GM12873 (cell line): Measurements from ENCODE around the gene STX3.

ENCODE experiments used
- CTCF ChIP-seq: IDR thresholded peaks from 2 replicates; pipeline ENCODE4 v1.5.1; 2012; ENCODE audit warnings: low read depth, mild to moderate bottlenecking, moderate library complexity, low read length, control low read depth; ENCODE audit not compliant: insufficient read depth; ENCODE audit errors: missing control alignments

Gene STX3

DNA sequence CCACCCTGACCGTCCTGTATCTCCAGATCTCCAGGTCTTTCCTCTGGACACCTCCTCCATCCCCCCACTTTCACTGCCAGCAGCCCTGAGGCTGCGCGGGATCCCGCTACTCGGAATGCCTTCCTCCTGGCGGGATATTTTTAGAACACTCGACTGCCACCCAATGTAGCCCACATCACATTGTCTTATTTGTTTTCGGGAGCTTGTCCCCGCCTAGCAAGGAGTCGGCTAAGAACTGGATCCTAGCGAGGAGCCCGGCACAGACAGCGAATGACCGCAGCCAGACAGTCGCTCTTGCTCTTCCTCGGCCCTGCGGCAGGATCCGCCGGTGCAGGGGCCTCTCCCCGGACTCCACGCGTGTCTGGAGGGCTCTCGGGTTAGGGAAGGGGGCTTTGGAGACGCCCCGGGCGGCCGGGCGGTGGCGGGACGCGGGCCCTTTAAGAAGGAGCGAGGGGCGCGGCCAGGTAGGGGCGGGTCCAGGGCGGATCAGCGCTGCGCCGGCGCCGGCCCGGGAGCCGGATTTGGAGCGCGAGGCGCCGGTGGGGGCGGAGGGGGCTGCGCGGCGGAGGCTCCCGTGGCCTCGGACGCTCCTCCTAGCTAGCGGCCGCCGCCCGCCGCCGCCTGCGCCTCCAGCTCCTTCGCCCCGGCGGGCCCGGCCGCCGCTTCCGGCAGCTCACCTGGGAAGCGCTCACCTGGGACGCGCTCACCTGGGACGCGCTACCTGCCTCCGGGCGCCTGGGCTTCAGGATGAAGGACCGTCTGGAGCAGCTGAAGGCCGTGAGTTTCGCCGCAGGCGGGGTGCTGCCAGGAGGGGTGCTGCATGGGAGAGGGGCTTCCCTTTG lies at the start of gene STX3:
Gene STX3 (plus strand): TSS at position 518 of the 842 bp plus-strand sequence. CDS start 230 bp downstream, at position 748.
- TF ChIP-seq CTCF: no peak

DNA sequence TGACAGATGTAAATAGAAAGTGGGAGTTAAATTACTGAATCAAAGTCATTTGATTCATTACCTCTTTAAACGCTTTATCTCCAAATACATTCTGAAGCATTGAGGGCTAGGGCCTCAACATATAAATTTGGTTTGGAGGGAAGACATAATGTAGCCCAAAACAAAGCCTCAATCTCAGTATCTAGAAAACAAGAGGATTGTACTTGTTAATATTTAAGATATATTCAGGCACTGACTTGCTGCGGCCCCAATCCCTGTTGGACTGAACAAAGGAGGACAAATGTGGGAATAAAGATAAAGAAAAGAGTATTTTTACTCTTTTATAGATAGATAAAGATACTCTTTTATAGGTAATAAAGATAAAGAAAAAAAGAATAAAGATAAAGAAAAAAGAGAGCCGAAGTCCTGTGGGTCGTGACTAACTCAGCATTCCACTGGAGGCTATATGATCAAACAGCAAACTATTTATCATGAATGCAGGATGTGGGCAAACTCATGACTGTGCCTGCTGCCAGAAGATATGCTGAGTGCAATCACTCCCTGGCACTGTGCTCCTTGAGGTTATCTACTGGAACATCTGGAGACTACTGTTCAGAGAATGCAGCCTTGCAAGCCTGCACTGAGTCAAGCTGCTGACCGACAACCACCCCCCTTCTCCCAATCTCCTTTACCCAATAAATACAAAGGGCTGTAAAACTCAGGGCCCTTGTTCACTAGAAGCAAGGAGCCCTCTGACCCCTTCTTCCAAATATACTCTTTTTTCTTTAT lies 48.5 kb upstream of the STX3 start:
- no peak for TF ChIP-seq CTCF

DNA sequence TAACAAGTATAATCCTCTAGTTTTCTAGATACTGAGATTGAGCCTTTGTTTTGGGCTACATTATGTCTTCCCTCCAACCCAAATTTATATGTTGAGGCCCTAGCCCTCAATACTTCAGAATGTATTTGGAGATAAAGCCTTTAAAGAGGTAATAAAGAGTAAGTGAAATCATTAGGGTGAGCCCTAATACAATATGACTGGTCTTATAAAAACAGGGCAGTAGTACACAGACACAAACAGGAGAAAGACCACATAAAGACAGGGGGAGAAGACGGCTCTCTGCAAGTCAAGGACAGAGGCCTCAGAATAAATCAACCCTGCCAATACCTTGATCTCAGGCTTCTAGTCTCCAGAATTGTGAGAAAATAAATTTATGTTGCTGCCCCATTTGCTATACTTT lies 47.8 kb upstream of the STX3 start:
- no peak for TF ChIP-seq CTCF

- TF ChIP-seq CTCF: no peak
These were observed 46.6 kb upstream of the STX3 start for GRCh38 chr11:59708537-59708936.

GRCh38 chr11:59710136-59710847 lies 44.9 kb upstream of the STX3 start:
- TF ChIP-seq CTCF: no peak

GRCh38 chr11:59713745-59714144 lies 41.4 kb upstream of the STX3 start, which contains the start of gene OR10V1:
TSS of gene OR10V1 (minus strand) at chr11:59713845. CDS start at chr11:59713845, 0 bp downstream.
- TF ChIP-seq CTCF: no peak

GRCh38 chr11:59716051-59716450 lies 39.1 kb upstream of the STX3 start:
- TF ChIP-seq CTCF: no peak
